GM19240 (cell line): ENCODE measurements around the gene HPSE.

Experiments used
- DNase-seq: peaks from one replicate; pipeline ENCODE4 v3.0.0; 2011; ENCODE audit warnings: low spot score; ENCODE audit not compliant: insufficient read length

HPSE gene

GRCh38 chr4:83250687-83251446 is 83.8 kb downstream of the HPSE start:
- no peak for DNase-seq

- no peak for DNase-seq
Measured at GRCh38 chr4:83248486-83248885, 86.2 kb downstream of the HPSE start.

- DNase-seq: no peak
Measured at GRCh38 chr4:83247415-83248357, 87.0 kb downstream of the HPSE start.
